ENCODE results near the gene GRID1.
"Not testable (repeated sequence)": the region's sequence is repeated elsewhere in the genome, so short reads cannot be mapped to it uniquely, and the experiment has no call there.

Gene GRID1

GRCh38 chr10:85849315-85849714 lies 517.3 kb downstream of the GRID1 start:
- TF ChIP-seq CTCF (conservative IDR thresholded peaks at IDR 0.05): no peak

GRCh38 chr10:85848756-85849155 lies 517.8 kb downstream of the GRID1 start:
- H3K27ac ChIP-seq: no peak overlapping the region
- TF ChIP-seq CTCF (conservative IDR thresholded peaks at IDR 0.05): no peak

More at GRCh38 chr10:85849315-85849714, 517.3 kb downstream of the GRID1 start:
- H3K27ac ChIP-seq: no peak overlapping the region

GRCh38 chr10:85847085-85847484 lies 519.5 kb downstream of the GRID1 start:
- no peak for TF ChIP-seq CTCF (conservative IDR thresholded peaks at IDR 0.05)
- H3K27ac ChIP-seq: no peak overlapping the region

- not testable (repeated sequence) for H3K27ac ChIP-seq
These were observed 527.9 kb downstream of the GRID1 start for GRCh38 chr10:85838660-85839059.

- no peak overlapping the region for H3K27ac ChIP-seq
- no peak for TF ChIP-seq CTCF (conservative IDR thresholded peaks at IDR 0.05)
These were observed 533.6 kb downstream of the GRID1 start for GRCh38 chr10:85832988-85833387.

- no peak for TF ChIP-seq CTCF (conservative IDR thresholded peaks at IDR 0.05)
- no peak overlapping the region for H3K27ac ChIP-seq
These were observed 535.2 kb downstream of the GRID1 start for GRCh38 chr10:85831422-85831821.

- no peak overlapping the region for H3K27ac ChIP-seq
- TF ChIP-seq CTCF (conservative IDR thresholded peaks at IDR 0.05): no peak
These were observed 540.2 kb downstream of the GRID1 start for GRCh38 chr10:85826377-85826776.

- no peak for TF ChIP-seq CTCF (conservative IDR thresholded peaks at IDR 0.05)
- H3K27ac ChIP-seq: no peak overlapping the region
These were observed 555.2 kb downstream of the GRID1 start for GRCh38 chr10:85811405-85811804.
